Measurements from ENCODE around the gene SERPINE2.

DNA sequence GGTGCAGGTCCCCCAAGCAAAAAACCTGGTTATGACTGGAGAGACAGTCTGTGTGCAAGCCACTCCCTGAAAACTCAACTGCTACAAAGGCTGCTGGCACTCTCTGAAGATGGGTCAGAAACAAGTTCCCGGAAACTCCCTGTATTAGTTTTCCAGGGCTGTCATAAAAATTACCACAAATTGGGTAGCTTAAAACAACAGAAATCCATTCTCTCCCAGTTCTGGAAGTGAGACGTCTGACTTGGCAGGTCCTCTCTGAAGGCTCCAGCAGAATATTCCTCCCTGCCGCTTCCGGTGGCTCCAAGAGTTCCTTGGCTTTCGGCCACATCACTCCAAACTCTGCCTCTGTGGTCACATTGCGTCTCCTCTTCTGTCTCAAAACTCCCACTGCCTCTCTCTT is 30.1 kb upstream of the SERPINE2 start:
- TF ChIP-seq CTCF (IDR thresholded peaks at IDR 0.05), result no peak
- no peak for TF ChIP-seq POLR2A (IDR thresholded peaks at IDR 0.05)

All from heart left ventricle (tissue), 13 donors.